ENCODE measurements around the gene BTN3A1. TPM values are rescaled to one million over a fixed set of nuclear protein-coding genes. Genes with fewer than 3 reads are reported as not detected.

Gene BTN3A1
- total RNA-seq, 1 experiment from 2014 or later = 9.0 TPM

DNA sequence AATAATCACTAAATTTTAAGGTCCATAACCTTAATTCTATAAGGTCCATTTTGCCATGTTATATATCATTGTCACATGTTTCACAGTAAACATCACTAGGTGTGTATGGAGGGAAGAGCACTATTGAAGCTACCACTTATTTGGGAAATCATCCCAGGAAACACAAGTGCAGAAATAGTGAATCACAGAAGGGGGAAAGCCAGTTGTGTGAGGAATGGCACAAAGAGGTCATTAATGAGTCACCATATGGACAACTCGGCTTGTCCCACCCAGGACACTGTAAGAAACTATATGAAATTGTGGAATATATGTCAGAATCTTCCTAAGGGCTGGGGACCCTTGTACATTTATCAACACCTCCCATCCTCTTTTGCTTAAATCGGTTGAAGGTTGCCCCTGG lies 13.7 kb downstream of the BTN3A1 start:
- Histone ChIP-seq H3K36me3 (ENCODE audit: control insufficient read depth in 1 of 2, insufficient read depth in 2 of 2, low read length in 2 of 2) (no peaks in the 10 kb centered on the region), H4K20me1 (ENCODE audit: insufficient read depth) (no peaks in the 10 kb centered on the region), H3K4me1 (ENCODE audit: control insufficient read depth in 1 of 2, insufficient read depth in 2 of 2, low read length in 2 of 2) (peaks cover 0 to 9% of the 10 kb centered on the region in 2 experiments; a peak in 3 of 4 replicates), H3K79me2 (ENCODE audit: insufficient read depth, low read length) (no peaks in the 10 kb centered on the region), H3K27ac (ENCODE audit: low read depth, low read length) (no peak overlapping the region), H3K9me2 (ENCODE audit: insufficient read depth) (no peaks in the 10 kb centered on the region), H3K9me3 (ENCODE audit: control insufficient read depth in 1 of 2, insufficient read depth in 1 of 2, low read depth in 1 of 2, low read length in 2 of 2) (peaks cover 0 to 7% of the 10 kb centered on the region in 2 experiments; a peak in 1 of 4 replicates), H3K4me2 (ENCODE audit: low read length) (peak overlapping the region; percentile 13; the same call in 1 of the 2 replicates), H3K9ac (ENCODE audit: low read length) (no peak overlapping the region), H3K4me3 (replicated peaks in 1 of 2; ENCODE audit: low read depth in 1 of 2, low read length in 2 of 2) (no peak overlapping the region), H2AFZ (ENCODE audit: low read depth, low read length, poor library complexity, severe bottlenecking) (no peak overlapping the region), H3K27me3 (ENCODE audit: insufficient read depth, low read length) (no peaks in the 10 kb centered on the region)
- DNase-seq (ENCODE audit: low read depth, low spot score) = no peak
- POLR2A ChIA-PET = no interaction called here
- no peak for ATAC-seq
- RAD21 ChIA-PET (ENCODE audit: low non-redundant PET in 1 of 2, low total read pairs in 2 of 2, uncharacterized antibody in 2 of 2, unreplicated experiment in 2 of 2) = interaction anchor here in 1 of 2 experiments (0.5 kb wide), 1 partner anchor 30 kb away, joined by 4 read pairs; no protein-coding TSS in a partner anchor
- intact Hi-C loops (cut with micrococcal nuclease) = no loop called here
- TF ChIP-seq ELF1 (IDR thresholded peaks at IDR 0.05; ENCODE audit: borderline replicate concordance, low read depth) (no peak), ZNF274 (IDR thresholded peaks at IDR 0.05; ENCODE audit: low read depth, low read length) (no peak), JUND (IDR thresholded peaks at IDR 0.05) (no peak), EZH2 (IDR thresholded peaks at IDR 0.05) (no peak), FOSL1 (IDR thresholded peaks at IDR 0.05; ENCODE audit: low read depth) (0 out of 2 replicates have a peak, but pooled peaks have one; percentile 10), EGR1 (IDR thresholded peaks at IDR 0.05; ENCODE audit: low read depth) (no peak), EZH2phosphoT487 (IDR thresholded peaks at IDR 0.05; ENCODE audit: borderline replicate concordance) (no peak), CTCF (IDR thresholded peaks at IDR 0.05 in 2 of 3, conservative IDR thresholded peaks at IDR 0.05 in 1 of 3; ENCODE audit: borderline replicate concordance in 1 of 3, insufficient read depth in 1 of 3, low read depth in 2 of 3, low read length in 2 of 3) (no peak)
- BruUV-seq (replicated peaks) = no TSS peak
- CTCF ChIA-PET = no interaction called here

GRCh38 chr6:26416288-26416687 lies 14.2 kb downstream of the BTN3A1 start:
- no TSS peak for BruUV-seq (replicated peaks)
- no peaks in the 10 kb centered on the region for H3K9me2 ChIP-seq (ENCODE audit: insufficient read depth)
- no peak overlapping the region for H2AFZ ChIP-seq (ENCODE audit: low read depth, low read length, poor library complexity, severe bottlenecking)
- H3K79me2 ChIP-seq (ENCODE audit: insufficient read depth, low read length) = no peaks in the 10 kb centered on the region
- H3K27ac ChIP-seq (ENCODE audit: low read depth, low read length) = no peak overlapping the region
- ATAC-seq (no peak), DNase-seq (ENCODE audit: low read depth, low spot score) (no peak)
- H3K4me1 ChIP-seq (ENCODE audit: control insufficient read depth in 1 of 2, insufficient read depth in 2 of 2, low read length in 2 of 2) = peaks cover 0 to 13% of the 10 kb centered on the region in 2 experiments; a peak in 3 of 4 replicates
- no peaks in the 10 kb centered on the region for H3K36me3 ChIP-seq (ENCODE audit: control insufficient read depth in 1 of 2, insufficient read depth in 2 of 2, low read length in 2 of 2)
- H3K9ac ChIP-seq (ENCODE audit: low read length) = no peak overlapping the region
- H3K4me2 ChIP-seq (ENCODE audit: low read length) = no peak overlapping the region
- no peaks in the 10 kb centered on the region for H3K27me3 ChIP-seq (ENCODE audit: insufficient read depth, low read length)
- ChIA-PET RAD21 (ENCODE audit: low non-redundant PET in 1 of 2, low total read pairs in 2 of 2, uncharacterized antibody in 2 of 2, unreplicated experiment in 2 of 2) (interaction anchor here (0.5 to 0.6 kb wide), 2 partner anchors 31 to 73 kb away, joined by 3 to 4 read pairs; no protein-coding TSS in a partner anchor), CTCF (no interaction called here), POLR2A (no interaction called here)
- peaks cover 0 to 7% of the 10 kb centered on the region in 2 experiments; a peak in 1 of 4 replicates for H3K9me3 ChIP-seq (ENCODE audit: control insufficient read depth in 1 of 2, insufficient read depth in 1 of 2, low read depth in 1 of 2, low read length in 2 of 2)
- no peaks in the 10 kb centered on the region for H4K20me1 ChIP-seq (ENCODE audit: insufficient read depth)
- H3K4me3 ChIP-seq (replicated peaks in 1 of 2; ENCODE audit: low read depth in 1 of 2, low read length in 2 of 2) = no peak overlapping the region
- intact Hi-C loops (cut with micrococcal nuclease) = no loop called here
- TF ChIP-seq RAD21 (IDR thresholded peaks at IDR 0.05; ENCODE audit: low read depth) (no peak; the same call in 1 of the 2 replicates), CBX3 (IDR thresholded peaks at IDR 0.05; ENCODE audit: low read depth) (no peak), FOSL1 (IDR thresholded peaks at IDR 0.05; ENCODE audit: low read depth) (no peak), ZNF274 (IDR thresholded peaks at IDR 0.05; ENCODE audit: low read depth, low read length) (no peak), REST (IDR thresholded peaks at IDR 0.05; ENCODE audit: low read depth) (no peak), ATF3 (IDR thresholded peaks at IDR 0.05) (no peak), EGR1 (IDR thresholded peaks at IDR 0.05; ENCODE audit: low read depth) (no peak), EZH2 (IDR thresholded peaks at IDR 0.05) (no peak), SRF (IDR thresholded peaks at IDR 0.05; ENCODE audit: low read depth) (no peak), EZH2phosphoT487 (IDR thresholded peaks at IDR 0.05; ENCODE audit: borderline replicate concordance) (no peak), SIN3A (IDR thresholded peaks at IDR 0.05; ENCODE audit: low read depth) (no peak), POLR2AphosphoS5 (IDR thresholded peaks at IDR 0.05; ENCODE audit: low read depth, low read length) (no peak)
